ENCODE measurements around the gene MORF4L1.

The MORF4L1 gene

DNA sequence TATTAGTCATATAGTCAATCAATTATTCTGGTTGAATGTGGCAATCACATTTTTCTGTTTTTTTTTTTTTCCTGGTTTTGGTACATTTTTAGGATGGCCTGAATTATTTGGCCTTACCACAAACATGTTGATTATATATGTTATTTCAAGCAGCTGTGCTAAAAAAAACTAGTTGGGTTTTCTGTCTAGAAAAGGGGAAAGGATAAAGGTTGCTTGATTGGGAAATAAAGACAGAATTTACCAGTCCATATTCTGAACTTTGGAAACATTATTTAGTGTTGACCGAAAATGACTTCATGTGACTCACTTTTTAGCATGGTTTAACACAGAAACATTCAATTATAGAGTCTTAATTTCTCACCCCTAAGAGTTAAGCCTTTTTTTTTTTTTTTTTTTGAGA lies 8.1 kb downstream of the MORF4L1 start:
- TF ChIP-seq TAF1 (IDR thresholded peaks at IDR 0.05; ENCODE audit: borderline replicate concordance, insufficient read depth, low read length) (no peak), POLR2AphosphoS5 (IDR thresholded peaks at IDR 0.05; ENCODE audit: low read depth, low read length) (no peak), SIN3A (IDR thresholded peaks at IDR 0.05; ENCODE audit: borderline replicate concordance, insufficient read depth, low read length) (no peak), FOXP2 (optimal IDR thresholded peaks at IDR 0.05; ENCODE audit: borderline replicate concordance, extremely low read depth, extremely low read length, insufficient read depth) (no peak)
- TF ChIP-seq, protein P1, sequence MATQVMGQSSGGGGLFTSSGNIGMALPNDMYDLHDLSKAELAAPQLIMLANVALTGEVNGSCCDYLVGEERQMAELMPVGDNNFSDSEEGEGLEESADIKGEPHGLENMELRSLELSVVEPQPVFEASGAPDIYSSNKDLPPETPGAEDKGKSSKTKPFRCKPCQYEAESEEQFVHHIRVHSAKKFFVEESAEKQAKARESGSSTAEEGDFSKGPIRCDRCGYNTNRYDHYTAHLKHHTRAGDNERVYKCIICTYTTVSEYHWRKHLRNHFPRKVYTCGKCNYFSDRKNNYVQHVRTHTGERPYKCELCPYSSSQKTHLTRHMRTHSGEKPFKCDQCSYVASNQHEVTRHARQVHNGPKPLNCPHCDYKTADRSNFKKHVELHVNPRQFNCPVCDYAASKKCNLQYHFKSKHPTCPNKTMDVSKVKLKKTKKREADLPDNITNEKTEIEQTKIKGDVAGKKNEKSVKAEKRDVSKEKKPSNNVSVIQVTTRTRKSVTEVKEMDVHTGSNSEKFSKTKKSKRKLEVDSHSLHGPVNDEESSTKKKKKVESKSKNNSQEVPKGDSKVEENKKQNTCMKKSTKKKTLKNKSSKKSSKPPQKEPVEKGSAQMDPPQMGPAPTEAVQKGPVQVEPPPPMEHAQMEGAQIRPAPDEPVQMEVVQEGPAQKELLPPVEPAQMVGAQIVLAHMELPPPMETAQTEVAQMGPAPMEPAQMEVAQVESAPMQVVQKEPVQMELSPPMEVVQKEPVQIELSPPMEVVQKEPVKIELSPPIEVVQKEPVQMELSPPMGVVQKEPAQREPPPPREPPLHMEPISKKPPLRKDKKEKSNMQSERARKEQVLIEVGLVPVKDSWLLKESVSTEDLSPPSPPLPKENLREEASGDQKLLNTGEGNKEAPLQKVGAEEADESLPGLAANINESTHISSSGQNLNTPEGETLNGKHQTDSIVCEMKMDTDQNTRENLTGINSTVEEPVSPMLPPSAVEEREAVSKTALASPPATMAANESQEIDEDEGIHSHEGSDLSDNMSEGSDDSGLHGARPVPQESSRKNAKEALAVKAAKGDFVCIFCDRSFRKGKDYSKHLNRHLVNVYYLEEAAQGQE (IDR thresholded peaks at IDR 0.05; ENCODE audit: insufficient read depth in 1 of 2, low read depth in 2 of 2, low read length in 2 of 2) = no peak

DNA sequence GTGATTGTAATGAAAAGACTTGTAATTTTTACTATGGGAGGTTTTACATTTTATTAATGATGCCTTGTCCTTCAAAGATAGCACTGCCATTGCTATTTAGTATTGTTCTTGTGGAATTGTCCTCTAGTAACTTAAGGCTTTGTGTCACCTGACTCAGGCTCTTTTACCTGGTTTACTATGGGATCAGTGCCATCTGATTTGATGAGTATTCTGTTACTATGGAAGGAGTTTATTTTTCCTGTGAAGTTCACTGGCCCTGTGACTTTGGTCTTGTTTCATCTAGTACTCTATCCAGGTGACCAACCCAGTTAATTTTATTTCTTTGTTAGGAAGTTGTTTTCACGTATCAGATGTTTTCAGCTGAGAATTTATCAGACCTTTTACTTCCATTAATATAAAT lies 9.0 kb downstream of the MORF4L1 start:
- TF ChIP-seq POLR2AphosphoS5 (IDR thresholded peaks at IDR 0.05; ENCODE audit: low read depth, low read length) (no peak), FOXP2 (optimal IDR thresholded peaks at IDR 0.05; ENCODE audit: borderline replicate concordance, extremely low read depth, extremely low read length, insufficient read depth) (no peak), TAF1 (IDR thresholded peaks at IDR 0.05; ENCODE audit: borderline replicate concordance, insufficient read depth, low read length) (no peak)
- TF ChIP-seq, protein P1 (IDR thresholded peaks at IDR 0.05; ENCODE audit: insufficient read depth in 1 of 2, low read depth in 2 of 2, low read length in 2 of 2) = no peak

DNA sequence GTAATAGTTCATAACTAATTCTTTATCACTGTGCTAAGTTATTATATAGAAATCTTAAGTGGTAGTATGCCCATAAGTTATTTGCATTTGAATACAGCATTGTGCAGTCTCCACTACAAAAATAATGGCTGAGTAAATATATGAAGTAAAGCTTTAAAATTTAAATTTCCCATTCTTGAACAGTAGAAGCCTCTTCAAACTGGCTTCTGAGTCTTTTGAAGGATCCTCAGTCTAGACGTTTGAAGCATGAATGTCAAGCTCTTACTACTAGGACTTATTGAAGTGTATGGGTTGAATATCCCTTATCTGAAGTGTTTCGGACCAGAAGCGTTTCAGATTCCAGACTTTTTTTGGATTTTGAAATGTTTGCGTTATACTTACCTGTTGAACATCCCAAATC lies 16.3 kb downstream of the MORF4L1 start:
- no peak for TF ChIP-seq TAF1 (IDR thresholded peaks at IDR 0.05; ENCODE audit: borderline replicate concordance, insufficient read depth, low read length)
- TF ChIP-seq SIN3A (IDR thresholded peaks at IDR 0.05; ENCODE audit: borderline replicate concordance, insufficient read depth, low read length) = no peak
- TF ChIP-seq, protein P1 (IDR thresholded peaks at IDR 0.05; ENCODE audit: insufficient read depth in 1 of 2, low read depth in 2 of 2, low read length in 2 of 2) = no peak

DNA sequence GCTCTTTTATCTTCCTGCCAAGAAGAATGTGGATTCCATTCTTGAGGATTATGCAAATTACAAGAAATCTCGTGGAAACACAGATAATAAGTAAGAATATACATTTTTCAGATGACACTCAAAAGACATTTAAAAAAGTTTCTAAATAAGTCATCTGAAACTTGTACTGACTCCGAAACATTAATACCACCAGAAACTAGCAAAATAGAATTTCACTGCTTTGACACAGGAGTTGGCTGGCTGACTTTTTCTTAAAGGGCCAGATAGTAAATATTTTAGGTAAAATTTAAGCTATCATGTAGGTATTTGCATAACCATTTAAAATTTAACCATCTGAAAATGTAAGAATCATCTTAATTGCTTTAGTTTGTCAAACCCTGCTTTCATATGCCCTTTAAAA lies 20.8 kb downstream of the MORF4L1 start:
- TF ChIP-seq POLR2AphosphoS5 (IDR thresholded peaks at IDR 0.05; ENCODE audit: low read depth, low read length) = no peak
- no peak for TF ChIP-seq SIN3A (IDR thresholded peaks at IDR 0.05; ENCODE audit: borderline replicate concordance, insufficient read depth, low read length)
- no peak for TF ChIP-seq FOXP2 (optimal IDR thresholded peaks at IDR 0.05; ENCODE audit: borderline replicate concordance, extremely low read depth, extremely low read length, insufficient read depth)
- TF ChIP-seq, protein P1 (IDR thresholded peaks at IDR 0.05; ENCODE audit: insufficient read depth in 1 of 2, low read depth in 2 of 2, low read length in 2 of 2) = no peak
- no peak for TF ChIP-seq TAF1 (IDR thresholded peaks at IDR 0.05; ENCODE audit: borderline replicate concordance, insufficient read depth, low read length)

DNA sequence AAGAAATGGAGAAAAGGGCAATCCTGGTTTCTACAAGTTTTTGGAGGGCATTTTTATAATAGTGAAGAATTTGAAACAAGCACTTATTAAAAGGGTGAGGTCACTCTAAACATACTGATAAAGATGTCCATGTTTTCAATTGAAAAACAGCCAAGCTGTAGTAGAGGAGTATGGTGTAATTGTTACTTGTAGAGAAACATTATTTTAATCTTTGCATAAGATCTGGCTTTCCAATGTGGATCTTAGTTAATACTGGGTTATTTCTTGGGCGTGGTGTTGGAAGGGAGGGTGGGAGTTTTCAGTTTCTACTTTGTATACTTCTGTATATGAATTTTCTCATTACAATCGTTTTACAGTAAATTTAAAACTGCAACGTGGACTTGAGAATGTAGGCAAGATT lies 22.8 kb downstream of the MORF4L1 start:
- TF ChIP-seq POLR2AphosphoS5 (IDR thresholded peaks at IDR 0.05; ENCODE audit: low read depth, low read length) (no peak), FOXP2 (optimal IDR thresholded peaks at IDR 0.05; ENCODE audit: borderline replicate concordance, extremely low read depth, extremely low read length, insufficient read depth) (no peak), TAF1 (IDR thresholded peaks at IDR 0.05; ENCODE audit: borderline replicate concordance, insufficient read depth, low read length) (no peak)
- TF ChIP-seq, protein P1 (IDR thresholded peaks at IDR 0.05; ENCODE audit: insufficient read depth in 1 of 2, low read depth in 2 of 2, low read length in 2 of 2) = no peak

Data from PFSK-1 (cell line).